ENCODE data around the gene NRBF2.

Gene NRBF2

DNA sequence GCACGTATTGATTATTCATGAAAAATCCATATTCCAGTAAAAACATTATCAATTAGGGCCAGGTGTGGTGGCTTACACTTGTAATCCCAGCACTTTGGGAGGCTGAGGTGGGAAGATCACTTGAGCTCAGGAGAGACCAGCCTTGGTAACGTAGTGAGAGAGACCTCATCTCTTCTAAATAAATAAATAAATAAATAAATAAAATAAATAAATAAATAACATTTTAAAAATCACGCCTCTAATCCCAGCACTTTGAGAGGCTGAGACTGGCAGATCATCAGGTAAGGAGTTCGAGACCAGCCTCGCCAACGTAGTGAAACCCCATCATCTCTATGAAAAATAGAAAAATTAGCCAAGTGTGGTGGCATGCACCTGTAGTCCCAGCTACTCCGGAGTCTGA, 32.1 kb downstream of the NRBF2 start:
- no peak for DNase-seq

DNA sequence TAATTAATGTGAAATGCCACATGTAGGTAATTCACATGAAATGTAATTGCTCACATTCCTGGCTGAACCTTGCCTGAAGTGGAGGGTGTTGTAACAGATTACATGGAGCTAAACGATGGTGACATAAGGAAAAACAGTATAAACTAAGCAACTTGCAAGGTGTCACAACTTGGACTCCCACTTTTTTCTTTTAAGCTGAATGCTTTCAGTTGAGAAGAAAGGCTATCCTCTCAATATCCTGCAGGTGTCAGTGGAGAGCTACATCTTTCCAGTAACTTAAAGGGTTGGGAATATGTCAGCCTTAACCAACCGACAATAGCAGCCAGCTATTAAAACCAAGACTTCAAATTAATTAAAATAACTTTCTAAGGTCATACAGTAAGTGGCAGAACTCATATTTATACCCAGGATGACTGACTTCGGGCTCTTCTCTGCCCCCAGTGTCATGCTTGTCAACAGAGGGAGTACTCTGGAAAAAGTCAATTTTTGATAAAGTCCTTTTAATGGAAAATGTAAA, 33.7 kb downstream of the NRBF2 start:
- DNase-seq: peak; percentile 89

DNA sequence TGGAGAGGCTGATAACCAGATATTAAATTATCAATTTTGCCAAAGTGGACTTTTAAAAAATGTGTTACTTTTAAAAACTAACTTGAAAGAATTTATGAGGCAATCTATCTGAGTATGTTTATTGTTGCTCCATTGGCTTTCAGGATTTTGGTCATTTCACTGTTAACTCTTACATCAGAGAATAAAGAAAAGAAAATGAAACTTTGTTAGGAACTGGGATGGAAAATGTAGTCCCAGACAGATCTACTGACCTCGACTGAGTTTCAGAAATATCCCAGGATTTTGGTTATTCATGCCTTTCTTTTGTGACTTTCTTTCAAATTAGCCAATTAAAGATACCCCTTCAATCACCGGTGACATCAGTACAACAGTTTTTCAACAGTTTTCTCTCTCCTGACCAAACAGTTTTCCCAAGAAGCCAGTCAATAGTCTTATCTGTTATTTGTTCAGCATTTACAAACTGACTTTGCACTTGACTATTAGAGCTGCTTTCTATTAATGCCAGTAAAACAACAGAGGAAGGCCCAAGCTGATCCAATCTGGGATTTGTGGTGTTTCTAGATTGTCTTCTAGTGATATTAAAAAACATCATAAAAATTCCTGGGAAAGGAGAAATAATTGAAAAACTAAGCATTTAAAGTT, 35.8 kb downstream of the NRBF2 start:
- DNase-seq: no peak

DNA sequence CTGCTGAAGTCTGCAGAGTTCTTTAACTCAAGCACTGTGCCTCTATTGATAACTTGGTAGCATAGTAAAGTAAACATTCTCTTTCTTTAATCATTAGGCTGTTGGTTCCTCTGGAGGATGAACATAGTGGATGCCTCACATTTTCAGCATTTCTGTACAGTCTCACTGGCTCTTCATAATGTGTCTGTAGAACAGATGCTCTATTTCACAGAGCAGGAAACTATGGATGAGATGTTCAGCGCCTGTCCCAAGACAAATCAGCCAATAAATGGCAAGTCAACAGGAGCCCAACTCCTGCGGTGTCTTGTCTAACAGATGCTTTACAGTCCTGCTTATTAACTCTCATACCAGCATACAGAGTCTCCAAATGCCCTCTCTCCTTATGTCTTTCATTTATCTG, 36.5 kb downstream of the NRBF2 start:
- DNase-seq: no peak

DNA sequence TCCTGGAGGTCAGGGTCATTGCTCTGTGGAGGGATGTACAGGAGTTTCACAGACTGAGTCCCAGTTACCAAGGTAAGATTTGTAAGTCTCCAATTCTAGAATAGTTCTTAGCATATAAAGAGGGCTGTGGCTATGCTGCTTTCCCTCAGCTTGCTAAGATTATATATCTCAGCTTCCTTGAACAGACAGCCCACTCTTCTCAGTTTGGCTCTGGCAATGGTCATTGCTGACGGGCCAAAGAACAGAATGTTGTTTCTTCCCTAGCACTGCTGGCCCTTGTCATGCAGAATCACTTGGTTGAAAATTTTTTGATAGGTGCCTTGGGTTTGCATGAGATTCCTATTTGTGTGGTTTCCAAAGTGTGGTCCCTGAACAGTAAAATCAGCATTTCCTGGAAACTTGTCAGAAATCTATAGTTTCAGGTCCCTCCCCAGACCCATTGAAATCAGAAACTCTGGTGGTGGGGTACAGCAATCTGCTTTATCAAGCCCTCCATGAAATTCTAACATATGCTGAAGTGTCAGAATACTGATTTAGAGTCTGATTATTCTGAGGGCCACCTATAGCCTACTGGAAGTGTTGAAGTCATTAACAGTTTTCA, 38.2 kb downstream of the NRBF2 start:
- DNase-seq: no peak

DNA sequence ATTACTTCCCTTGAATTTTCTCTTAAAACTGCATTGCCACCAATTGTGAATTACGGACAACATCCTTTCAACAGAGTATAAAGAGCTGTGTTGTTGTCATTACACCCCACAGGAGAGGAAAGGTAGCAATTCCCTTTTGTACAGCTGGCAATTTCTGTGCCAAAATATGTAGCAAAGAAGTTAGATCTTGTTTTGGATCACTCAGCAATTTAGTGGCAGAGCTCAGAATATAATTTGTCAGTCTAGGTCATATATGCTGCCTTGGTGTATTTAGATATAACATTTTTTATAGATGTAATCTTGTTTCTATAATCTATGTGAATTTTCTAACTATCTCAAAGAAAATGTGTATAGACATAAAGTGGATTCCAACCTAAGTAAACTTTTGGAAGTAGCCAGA, 38.8 kb downstream of the NRBF2 start:
- no peak for DNase-seq

DNA sequence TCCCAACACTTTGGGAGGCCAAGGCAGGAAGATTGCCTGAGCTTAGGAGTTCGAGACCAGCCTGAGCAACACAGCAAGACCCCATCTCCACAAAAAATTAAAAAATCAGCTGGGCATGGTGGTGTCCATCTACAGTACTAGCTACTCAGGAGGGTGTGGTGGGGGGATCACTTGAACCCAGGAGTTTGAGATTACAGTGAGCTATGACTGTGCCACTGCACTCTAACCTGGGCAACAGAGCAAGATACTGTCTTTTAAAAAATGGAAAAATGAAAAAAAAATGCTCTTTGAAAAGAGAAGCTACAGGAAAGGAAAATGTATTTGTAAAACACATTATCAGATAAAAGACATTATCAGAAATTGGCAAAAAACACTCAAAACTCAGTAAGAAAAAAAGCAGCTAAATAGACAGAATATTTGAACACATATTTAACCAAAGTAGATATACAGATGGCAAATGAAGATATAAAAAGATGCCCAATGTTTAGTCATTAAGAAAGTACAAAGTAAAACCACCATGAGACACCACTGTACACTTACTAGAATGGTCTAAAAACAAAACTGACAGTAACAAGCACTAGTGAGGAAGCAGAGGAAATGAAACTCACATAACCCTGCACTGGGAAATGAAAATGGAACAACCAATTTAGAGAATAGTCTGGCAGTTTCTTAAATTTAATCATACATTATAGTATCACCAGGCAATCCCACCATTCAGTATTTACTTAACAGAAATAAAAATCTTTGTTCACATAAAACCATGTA, 40.5 kb downstream of the NRBF2 start:
- no peak for DNase-seq

DNA sequence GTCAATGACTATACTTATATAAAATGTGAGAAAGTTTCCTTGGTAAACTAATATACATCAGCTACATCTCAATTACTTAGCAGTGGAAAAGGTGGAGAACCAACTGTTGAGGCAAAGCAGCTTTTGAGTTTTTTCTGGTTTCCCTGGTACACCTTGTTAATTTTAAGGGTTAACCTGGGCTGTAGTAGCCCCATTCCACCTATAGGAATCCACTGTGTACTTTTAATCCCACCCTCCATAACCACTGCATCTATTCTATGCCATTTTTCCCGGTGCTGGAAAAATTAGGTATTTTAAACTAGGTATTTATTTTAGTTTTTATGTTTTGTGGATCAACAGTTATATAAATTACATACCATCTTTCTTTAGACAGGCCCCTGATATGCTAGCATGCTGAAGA, 42.4 kb downstream of the NRBF2 start:
- DNase-seq: no peak

DNA sequence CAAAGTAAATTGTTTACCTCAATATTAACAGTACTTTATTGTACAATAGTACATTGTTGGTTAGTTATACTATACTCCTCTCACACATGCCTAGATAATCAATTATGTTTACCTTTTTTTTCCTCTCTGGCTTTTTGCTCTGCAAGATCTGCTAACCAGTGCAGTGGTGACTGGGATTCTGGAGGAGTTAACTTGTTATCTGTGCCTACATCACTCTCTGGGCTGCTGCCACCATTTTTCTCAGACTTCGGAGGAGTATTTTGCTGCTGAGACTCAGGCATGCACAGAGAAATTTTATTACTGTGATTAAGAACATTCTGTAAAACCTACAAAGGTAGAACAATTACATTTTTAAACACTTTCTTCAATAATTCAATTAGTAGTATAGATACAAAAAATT, 59.7 kb downstream of the NRBF2 start:
- no peak for DNase-seq

DNA sequence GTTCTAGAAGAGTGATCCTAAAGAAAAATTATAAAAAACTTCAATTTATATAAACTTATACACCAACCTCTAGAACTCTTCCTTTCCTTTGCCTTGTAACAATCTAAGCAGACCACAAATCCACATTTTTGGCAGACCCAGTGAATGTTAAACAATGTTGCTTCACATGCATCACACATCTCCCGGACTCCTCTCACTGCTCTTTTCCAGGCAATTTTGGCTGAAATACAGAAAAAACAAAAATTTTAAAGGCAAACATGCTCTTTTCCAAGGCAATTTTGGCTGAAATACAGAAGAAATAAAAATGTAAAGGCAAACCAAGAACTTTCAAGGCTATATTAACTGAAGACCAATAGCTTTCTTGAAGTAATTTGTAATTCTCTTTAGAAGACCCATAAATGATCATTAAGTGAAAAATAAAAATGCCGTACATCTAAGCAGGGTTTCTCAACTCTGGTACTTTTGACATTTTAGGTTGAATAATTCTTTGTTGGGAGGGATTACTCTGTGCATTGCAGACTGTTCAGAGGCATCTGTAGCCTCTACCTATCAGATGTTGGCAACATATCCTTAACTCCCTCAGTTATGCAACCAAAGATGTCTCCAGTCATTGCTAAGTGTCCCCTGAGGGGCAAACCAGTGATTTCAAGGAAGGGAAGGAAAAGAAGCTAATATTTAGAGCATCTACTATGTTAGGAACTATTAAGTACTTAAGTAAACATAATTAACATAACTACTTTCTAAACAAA, 64.4 kb downstream of the NRBF2 start:
- DNase-seq: peak; percentile 68

DNA sequence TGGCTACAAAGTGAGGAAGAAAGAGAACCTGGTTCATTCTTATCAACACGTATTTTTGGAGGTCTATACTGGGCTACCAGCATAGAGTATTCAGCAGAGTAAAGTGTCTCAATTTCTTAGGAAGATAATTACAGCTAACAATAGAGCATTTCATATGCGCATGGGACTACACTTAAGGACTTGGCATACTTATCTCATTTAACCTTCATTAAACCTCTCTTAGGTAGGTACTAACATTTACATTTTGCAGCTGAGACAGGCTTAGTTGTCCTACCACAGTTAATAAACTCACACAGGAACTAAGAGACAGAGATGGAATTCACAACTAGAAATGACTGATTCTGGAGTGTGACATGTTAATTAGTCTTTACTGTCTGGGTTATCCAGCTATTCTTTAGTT, 66.6 kb downstream of the NRBF2 start:
- no peak for DNase-seq

DNA sequence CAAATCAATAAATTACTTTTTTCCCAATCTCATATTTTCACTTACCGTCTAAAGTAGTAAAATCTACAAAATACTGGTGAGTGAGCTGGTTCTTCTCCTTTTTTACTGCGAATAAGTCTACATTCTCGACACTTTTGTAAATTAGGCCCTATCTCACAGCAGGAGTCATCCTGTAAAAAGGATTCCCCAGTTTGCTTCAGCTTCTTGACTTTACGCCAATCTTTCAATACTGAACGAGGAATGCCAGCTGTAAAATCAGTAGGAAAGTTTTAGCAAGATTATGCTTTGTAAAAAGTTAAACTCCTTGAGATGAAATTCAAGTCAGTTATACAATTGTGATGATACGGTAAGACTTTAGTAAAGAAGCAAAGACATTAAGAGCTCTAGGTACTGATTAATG, 67.3 kb downstream of the NRBF2 start:
- DNase-seq: no peak

DNA sequence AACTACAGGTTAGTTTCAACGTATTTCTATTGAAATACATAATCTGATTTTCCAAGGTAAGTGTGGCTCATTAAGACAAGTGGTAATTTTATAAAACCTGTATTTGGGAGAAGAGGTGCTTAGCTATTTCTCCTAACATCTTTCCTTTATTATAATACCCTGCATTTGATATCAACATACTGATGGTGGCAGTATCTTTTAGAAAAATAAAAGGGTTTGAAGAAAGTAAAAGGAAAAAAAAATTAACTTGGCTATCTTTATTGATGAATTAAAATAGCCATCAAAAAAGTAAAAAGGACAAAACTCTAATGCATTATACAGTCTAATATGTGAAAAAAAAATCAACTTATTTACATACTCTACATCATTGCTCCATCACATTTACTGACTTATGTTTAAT, 68.0 kb downstream of the NRBF2 start:
- DNase-seq: no peak

Data from eye (tissue), 1 donor.